Upper lobe of left lung (tissue), 4 donors: ENCODE data around the gene RBFOX2.

Experiments
- CTCF ChIP-seq, 6 experiments: fragments of 450-650 bp in 4 of 6; fragments of 200-600 bp in 2 of 6; sonication (generic) in 2 of 6; IDR thresholded peaks; one replicate each; pipeline ENCODE4 v1.5.1; 2016 to 2019; ENCODE audit warnings: antibody characterized with exemption in 6 of 6
- EP300 ChIP-seq, 4 donors: sonication (generic); formaldehyde crosslinking; IDR thresholded peaks; one replicate each; pipeline ENCODE4 v1.5.1; 2017; ENCODE audit warnings: antibody characterized with exemption in 4 of 4, control low read depth in 2 of 4
- POLR2A ChIP-seq, 4 donors: fragments of 450-650 bp; IDR thresholded peaks; one replicate each; pipeline ENCODE4 v1.5.1; 2016 to 2017; ENCODE audit warnings: antibody characterized with exemption in 4 of 4, mild to moderate bottlenecking in 2 of 4

GRCh38 chr22:35984183-35985175 lies 44.1 kb downstream of the RBFOX2 start:
- TF ChIP-seq CTCF (IDR thresholded peaks at IDR 0.05), result no peak
- no peak for TF ChIP-seq POLR2A (IDR thresholded peaks at IDR 0.05)
- TF ChIP-seq EP300 (IDR thresholded peaks at IDR 0.05), result no peak
